AG04450 (cell line): ENCODE data around the gene CLIC2. TPM values are rescaled to one million over a fixed set of nuclear protein-coding genes. Genes with fewer than 3 reads are reported as not detected.

Experiments used
- CTCF ChIA-PET: fragments of 300-600, 350-600 bp; formaldehyde crosslinking; extraction: SDS; loops from one replicate; lab custom pipeline; 2022; ENCODE audit warnings: antibody characterized with exemption, inconsistent platforms; lab: Charles Lee
- POLR2A ChIA-PET: fragments of 350-600 bp; formaldehyde crosslinking; extraction: SDS; loops from one replicate; lab custom pipeline; 2021; ENCODE audit warnings: antibody characterized with exemption, inconsistent platforms; lab: Yijun Ruan, JAX
- DNase-seq: peaks from one replicate; pipeline ENCODE4 v3.0.0-alpha.2; 2011; ENCODE audit warnings: low read depth, low spot score
- H3K27ac ChIP-seq: one replicate; pipeline ENCODE4 v1.5.1; 2012; ENCODE audit warnings: low read depth, low read length, control low read depth
- H3K27me3 ChIP-seq: one replicate; pipeline ENCODE4 v1.6.0; 2012; ENCODE audit warnings: low read length; ENCODE audit not compliant: control insufficient read depth, insufficient read depth
- H3K4me3 ChIP-seq: 2 replicates; pipeline ENCODE4 v1.5.1; 2011; ENCODE audit warnings: mild to moderate bottlenecking, low read depth, low read length, control low read depth
- H3K9me3 ChIP-seq: 2 replicates; pipeline ENCODE4 v1.5.1; 2012; ENCODE audit warnings: low read length; ENCODE audit not compliant: control insufficient read depth, insufficient read depth
- polyA plus RNA-seq: library from polyadenylated mRNA; depleted of rRNA; stranded (reverse); fragments of >200 nt; gene quantifications from 2 replicates; pipeline ENCODE4 v1.2.3, GENCODE V29; 2011
- TF ChIP-seq, protein P1 (sequence below): IDR thresholded peaks from 2 replicates; pipeline ENCODE4 v1.5.1; 2011; ENCODE audit warnings: low read depth, low read length, control low read depth, inconsistent platforms

Gene CLIC2
- polyA plus RNA-seq, 1 experiment = 1.2 TPM

DNA sequence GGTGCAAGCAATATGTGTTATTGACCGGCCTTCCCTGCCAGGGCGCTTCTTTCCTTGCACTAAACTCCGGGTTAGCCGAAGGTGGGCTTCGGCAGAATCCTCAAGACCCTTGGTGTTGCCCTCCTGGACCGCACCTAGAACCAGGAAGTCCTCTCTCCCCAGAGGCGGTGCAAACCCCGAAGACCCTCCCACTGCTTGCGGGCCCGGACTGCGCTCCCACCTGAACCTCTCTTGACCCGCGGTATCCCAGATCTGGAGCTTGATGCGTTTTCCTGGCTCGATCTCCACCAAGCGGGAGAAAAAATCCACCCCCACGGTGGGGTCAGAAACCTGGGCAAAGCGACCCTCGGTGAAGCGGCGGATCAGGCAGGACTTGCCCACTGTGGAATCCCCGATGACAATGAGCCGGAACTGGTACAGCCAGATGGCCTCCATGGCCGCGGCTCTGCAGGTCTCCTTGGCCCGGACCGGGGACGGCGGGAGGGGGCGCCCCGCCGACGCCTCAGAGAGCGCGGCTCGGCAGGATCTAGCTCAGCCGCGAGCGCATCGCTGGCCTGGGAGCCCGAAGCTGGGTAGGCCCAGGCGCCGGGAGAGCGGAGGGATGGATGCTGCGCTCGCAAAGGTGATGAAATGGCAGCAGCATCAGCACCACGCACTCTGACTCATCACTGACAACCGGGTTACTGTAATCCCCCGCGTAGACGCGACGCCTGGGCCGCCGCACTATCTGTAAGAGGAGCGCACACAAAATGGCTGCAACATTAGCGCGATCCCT, 70.4 kb downstream of the CLIC2 start, which contains the start of gene RAB39B:
Gene RAB39B, minus strand, starts transcription at position 638 of the 775 bp plus-strand sequence. Its CDS starts 203 bp downstream, at position 435.
- no peaks in the 10 kb centered on the region for H3K9me3 ChIP-seq
- CTCF ChIA-PET = no interaction called here
- H3K4me3 ChIP-seq = peak within 1 kb of the TSS; percentile 50
- TF ChIP-seq, protein P1, sequence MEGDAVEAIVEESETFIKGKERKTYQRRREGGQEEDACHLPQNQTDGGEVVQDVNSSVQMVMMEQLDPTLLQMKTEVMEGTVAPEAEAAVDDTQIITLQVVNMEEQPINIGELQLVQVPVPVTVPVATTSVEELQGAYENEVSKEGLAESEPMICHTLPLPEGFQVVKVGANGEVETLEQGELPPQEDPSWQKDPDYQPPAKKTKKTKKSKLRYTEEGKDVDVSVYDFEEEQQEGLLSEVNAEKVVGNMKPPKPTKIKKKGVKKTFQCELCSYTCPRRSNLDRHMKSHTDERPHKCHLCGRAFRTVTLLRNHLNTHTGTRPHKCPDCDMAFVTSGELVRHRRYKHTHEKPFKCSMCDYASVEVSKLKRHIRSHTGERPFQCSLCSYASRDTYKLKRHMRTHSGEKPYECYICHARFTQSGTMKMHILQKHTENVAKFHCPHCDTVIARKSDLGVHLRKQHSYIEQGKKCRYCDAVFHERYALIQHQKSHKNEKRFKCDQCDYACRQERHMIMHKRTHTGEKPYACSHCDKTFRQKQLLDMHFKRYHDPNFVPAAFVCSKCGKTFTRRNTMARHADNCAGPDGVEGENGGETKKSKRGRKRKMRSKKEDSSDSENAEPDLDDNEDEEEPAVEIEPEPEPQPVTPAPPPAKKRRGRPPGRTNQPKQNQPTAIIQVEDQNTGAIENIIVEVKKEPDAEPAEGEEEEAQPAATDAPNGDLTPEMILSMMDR = no peak
- H3K27me3 ChIP-seq = no peaks in the 10 kb centered on the region
- DNase-seq = peak; percentile 3
- H3K27ac ChIP-seq = no peak within 1 kb of the TSS
- POLR2A ChIA-PET = no interaction called here

GRCh38 chrX:155262970-155263754, 71.3 kb downstream of the CLIC2 start:
- POLR2A ChIA-PET = no interaction called here
- no peaks in the 10 kb centered on the region for H3K27me3 ChIP-seq
- TF ChIP-seq, protein P1 = no peak
- CTCF ChIA-PET = no interaction called here
- no peaks in the 10 kb centered on the region for H3K9me3 ChIP-seq
- H3K4me3 ChIP-seq = no peak overlapping the region
- H3K27ac ChIP-seq = no peak overlapping the region
- no peak for DNase-seq

DNA sequence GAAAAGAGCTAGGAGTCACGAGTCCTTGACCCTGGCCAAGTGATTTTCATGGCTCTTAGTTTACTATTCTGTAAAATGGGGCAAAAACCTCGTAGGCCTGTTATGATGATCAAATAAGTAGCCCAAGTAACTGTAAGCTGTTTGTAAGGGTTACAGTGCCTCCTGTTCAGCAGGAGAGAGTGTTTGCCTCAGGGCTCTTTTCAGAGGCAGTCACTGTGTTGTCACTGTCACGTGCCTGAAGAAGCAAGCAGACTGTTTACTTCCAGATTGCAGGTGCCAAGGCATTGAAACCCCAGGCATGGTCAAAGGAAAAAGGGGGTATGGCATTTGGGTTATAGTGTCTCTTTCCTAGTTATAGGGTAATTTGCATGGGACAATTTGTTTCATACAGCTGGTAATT, 74.7 kb downstream of the CLIC2 start:
- no peak for DNase-seq
- POLR2A ChIA-PET = no interaction called here
- H3K27me3 ChIP-seq = no peaks in the 10 kb centered on the region
- no peak overlapping the region for H3K27ac ChIP-seq
- H3K9me3 ChIP-seq = no peaks in the 10 kb centered on the region
- CTCF ChIA-PET = no interaction called here
- TF ChIP-seq, protein P1 = no peak
- H3K4me3 ChIP-seq = no peak overlapping the region

GRCh38 chrX:155251391-155251790, 83.0 kb downstream of the CLIC2 start:
- TF ChIP-seq, protein P1 = no peak
- Histone ChIP-seq H3K4me3 (no peak overlapping the region), H3K9me3 (no peaks in the 10 kb centered on the region), H3K27ac (no peak overlapping the region), H3K27me3 (no peaks in the 10 kb centered on the region)
- no peak for DNase-seq
- POLR2A ChIA-PET = no interaction called here
- CTCF ChIA-PET = no interaction called here

DNA sequence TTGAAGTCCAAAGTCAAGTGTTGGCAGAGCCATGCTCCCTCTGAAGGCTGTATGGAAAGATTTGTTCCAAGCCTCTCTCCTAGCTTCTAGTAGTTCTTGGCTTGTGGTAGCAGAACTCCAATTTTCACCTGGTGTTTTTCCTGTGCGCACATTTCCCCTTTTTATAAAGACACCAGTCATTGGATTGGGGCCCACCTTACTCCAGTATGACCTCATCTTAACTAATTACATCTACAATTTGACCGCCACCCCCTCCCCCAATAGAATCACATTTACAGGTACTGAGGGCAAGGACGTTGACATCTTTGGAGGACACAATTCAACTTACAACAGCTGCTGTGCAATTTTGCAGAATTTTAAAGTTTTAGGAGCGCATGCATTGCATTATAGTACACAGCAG, 86.9 kb downstream of the CLIC2 start:
- CTCF ChIA-PET = no interaction called here
- POLR2A ChIA-PET = no interaction called here
- no peak for DNase-seq
- H3K4me3 ChIP-seq = no peak overlapping the region
- no peaks in the 10 kb centered on the region for H3K9me3 ChIP-seq
- H3K27me3 ChIP-seq = no peaks in the 10 kb centered on the region
- TF ChIP-seq, protein P1 = no peak
- H3K27ac ChIP-seq = no peak overlapping the region
